DMS153 treated with DMSO at 0.1 percent for 48 hours (cell line): ENCODE results near the gene UPK3B.
"Not testable (repeated sequence)": the region's sequence is repeated elsewhere in the genome, so short reads cannot be mapped to it uniquely, and the experiment has no call there.

ENCODE experiments used
- DNase-seq: peaks from one replicate; lab custom pipeline; 2025; ENCODE audit not compliant: unreplicated experiment; lab: John Stamatoyannopoulos, UW

The UPK3B gene

DNA sequence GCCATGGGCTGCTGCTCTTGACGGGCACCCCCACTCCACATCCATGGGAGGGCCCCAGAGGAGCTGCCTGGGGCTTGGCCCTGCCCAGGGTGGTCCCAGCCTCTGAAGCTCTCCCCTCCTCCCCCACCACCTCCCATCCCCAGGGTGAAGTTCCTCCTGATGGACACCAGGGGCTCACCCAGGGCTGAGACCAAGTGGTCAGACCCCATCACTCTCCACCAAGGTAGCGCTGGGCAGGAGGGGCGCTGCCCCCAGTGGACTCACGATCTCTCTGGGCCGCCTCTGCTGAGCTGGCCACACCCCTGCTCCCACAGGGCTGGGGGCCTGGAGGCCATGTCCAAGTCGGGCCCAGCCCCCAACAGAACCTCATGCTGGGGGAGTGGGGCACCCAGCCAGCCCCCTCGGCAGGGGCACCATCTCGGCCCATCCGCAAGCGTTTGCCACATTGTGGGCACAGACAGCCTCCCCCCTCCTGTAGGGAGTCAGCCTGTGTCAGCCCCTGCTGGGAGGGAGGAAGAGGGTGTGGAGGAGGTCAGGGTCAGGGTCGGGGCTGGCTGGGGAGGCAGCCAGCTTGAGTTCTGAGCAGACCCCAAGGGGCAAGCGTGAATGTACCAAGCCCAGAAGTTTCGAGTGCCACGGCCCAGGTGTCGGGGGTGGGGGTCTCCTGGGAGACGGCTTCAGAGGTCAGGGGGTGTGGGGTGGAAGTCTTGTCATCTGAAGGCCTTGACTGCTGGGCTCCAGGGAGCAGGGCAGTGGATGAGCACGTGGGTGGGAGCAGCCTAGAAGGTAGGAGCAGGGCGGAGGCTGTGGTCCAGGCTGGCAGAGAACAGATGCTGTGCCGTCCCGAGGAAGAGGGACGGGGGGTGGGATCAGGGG is 2.8 kb downstream of the UPK3B start:
- DNase-seq: no peak

DNA sequence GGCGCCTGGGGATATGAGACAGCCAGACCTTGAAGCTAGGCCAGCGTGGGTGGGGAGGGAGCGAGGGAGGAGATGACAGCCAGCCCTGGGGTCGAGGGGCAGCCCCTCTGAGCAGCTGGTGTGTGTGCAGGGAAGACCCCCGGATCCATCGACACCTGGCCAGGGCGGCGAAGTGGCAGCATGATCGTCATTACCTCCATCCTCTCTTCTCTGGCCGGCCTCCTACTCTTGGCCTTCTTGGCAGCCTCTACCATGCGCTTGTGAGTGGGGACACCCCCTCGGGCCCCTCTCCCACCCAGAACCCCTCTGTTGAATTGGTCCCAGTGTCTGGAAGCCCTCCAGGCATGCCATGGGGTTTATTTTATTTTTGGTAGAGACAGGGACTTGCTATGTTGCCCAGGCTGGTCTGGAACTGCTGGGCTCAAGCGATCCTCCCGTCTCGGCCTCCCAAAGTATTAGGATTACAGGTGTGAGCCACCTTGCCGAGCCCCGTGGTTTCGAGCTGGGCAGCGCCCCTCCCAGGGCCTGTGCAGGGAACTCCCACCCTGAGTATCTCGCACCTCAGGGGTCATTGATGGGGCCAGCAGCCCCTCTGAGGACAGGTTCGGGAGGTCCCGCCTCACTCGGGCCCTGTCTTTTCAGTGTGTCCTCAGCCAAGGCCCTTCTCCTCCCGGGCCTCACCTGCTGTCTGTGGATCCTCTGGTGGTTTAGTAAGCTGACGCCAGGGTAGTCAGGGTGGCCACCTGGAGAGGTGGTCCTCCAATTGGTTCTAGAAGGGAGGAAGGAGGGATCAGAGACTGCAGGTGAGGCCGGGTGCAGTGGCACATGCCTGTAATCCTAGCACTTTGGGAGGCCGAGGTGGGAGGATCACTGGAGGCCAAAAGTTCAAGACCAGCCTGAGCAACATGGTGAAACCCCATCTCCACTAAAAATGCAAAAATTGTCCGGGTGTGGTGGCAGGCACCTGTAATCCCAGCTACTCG is 3.8 kb downstream of the UPK3B start:
- DNase-seq: no peak

GRCh38 chr7:76514926-76515771 is 4.8 kb downstream of the UPK3B start:
- no peak for DNase-seq

DNA sequence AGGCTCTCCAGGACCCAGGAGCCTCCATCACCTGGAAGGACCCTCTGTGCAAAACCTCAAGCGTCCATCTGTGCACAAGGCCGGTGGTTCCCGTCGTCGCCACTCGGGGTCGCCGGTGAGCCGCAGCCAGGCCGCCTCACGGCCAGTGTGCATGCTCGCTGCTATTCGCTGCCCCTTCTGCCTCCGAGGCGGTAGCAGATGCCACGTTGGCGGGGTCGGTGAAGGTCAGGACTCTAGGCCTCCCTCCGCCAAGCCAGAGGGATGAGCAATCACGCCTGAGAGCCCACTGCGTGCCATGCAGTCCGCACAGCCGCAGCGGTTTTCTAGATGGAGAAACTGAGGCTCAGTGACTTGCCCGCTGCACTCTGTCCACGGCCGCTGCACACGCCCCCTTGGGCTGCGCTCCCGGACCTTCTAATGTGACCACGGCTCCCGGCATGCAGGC is 5.7 kb downstream of the UPK3B start:
- DNase-seq: no peak

GRCh38 chr7:76516932-76517331 is 6.6 kb downstream of the UPK3B start:
- DNase-seq: not testable (repeated sequence)

- not testable (repeated sequence) for DNase-seq
Observed at GRCh38 chr7:76526183-76526582, 15.8 kb downstream of the UPK3B start.

DNA sequence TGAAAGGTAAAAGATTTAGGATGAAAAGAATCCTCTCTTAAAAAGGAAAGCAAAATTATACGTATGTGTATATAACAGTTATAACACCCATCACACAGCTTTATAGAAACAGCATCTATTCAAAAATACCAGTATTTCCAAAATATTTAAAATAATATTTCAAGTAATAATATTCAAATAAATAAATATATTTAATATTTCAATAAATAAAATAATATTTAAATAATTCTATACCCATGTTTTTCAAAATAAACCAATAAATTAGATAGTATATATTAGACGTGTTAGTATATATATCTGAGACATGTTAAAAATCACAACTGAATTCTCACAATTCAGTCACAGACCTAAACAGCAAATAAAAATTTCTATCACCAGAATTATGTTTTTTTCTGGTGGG is 21.3 kb downstream of the UPK3B start:
- DNase-seq: not testable (repeated sequence)

DNA sequence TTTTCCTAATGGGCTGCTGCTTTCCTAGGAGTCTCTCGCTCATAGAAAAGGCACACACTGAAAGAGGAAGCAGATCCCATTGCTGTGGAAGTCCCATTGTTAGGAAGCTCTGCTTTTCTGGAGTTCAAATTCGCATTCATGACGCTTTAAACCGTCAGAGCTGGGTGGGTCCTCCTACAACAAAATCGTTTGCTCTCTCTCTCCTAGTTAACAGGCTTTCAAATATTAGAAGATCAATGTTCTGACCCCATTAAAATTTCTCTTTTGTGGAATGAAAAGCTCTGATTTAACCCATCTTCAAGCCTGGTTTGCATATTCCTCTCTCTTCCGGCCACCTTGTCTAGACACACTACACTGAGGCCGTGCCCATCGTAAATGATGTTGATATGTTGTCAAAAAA is 32.8 kb downstream of the UPK3B start, which contains the start of gene SPDYE16:
TSS of gene SPDYE16 (minus strand) at position 101 of the 400 bp plus-strand sequence. CDS start 1,838 bp downstream, outside the sequence.
- not testable (repeated sequence) for DNase-seq

GRCh38 chr7:76549025-76549854 is 38.9 kb downstream of the UPK3B start:
- DNase-seq: peak; percentile 54

GRCh38 chr7:76549855-76550248 is 39.5 kb downstream of the UPK3B start:
- not testable (repeated sequence) for DNase-seq

GRCh38 chr7:76551992-76552391 is 41.6 kb downstream of the UPK3B start:
- DNase-seq: not testable (repeated sequence)

GRCh38 chr7:76559685-76560084 is 49.3 kb downstream of the UPK3B start:
- DNase-seq: not testable (repeated sequence)

GRCh38 chr7:76560157-76560556 is 49.8 kb downstream of the UPK3B start:
- DNase-seq: not testable (repeated sequence)

- DNase-seq: not testable (repeated sequence)
Observed at GRCh38 chr7:76561342-76561741, 51.0 kb downstream of the UPK3B start.

GRCh38 chr7:76565001-76565400 is 54.6 kb downstream of the UPK3B start:
- not testable (repeated sequence) for DNase-seq
